Stomach smooth muscle (tissue), 2 donors: ENCODE results near the gene CNGA1.
"Not testable (repeated sequence)": the region's sequence is repeated elsewhere in the genome, so short reads cannot be mapped to it uniquely, and the experiment has no call there.

Experiments
- H3K27ac ChIP-seq: one replicate; pipeline ENCODE4 v1.7.0; 2013; ENCODE audit warnings: mild to moderate bottlenecking, low read length, inconsistent platforms
- H3K27me3 ChIP-seq, 2 donors: one replicate each; pipeline ENCODE4 v1.7.0; 2013; ENCODE audit warnings: low read length in 2 of 2; ENCODE audit not compliant: insufficient read depth in 2 of 2, control insufficient read depth in 1 of 2
- H3K36me3 ChIP-seq, 2 donors: one replicate each; pipeline ENCODE4 v1.7.0; 2013; ENCODE audit warnings: low read length in 2 of 2; ENCODE audit not compliant: control insufficient read depth in 2 of 2, insufficient read depth in 2 of 2
- H3K4me1 ChIP-seq: one replicate; pipeline ENCODE4 v1.7.0; 2013; ENCODE audit warnings: low read length; ENCODE audit not compliant: control insufficient read depth, insufficient read depth
- H3K4me3 ChIP-seq, 2 donors: one replicate each; pipeline ENCODE4 v1.7.0; 2013; ENCODE audit warnings: low read length in 2 of 2
- H3K9ac ChIP-seq, 2 donors: one replicate each; pipeline ENCODE4 v1.7.0; 2013; ENCODE audit warnings: low read length in 2 of 2, mild to moderate bottlenecking in 1 of 2
- H3K9me3 ChIP-seq, 2 donors: one replicate each; pipeline ENCODE4 v1.7.0; 2013; ENCODE audit warnings: low read length in 2 of 2; ENCODE audit not compliant: control insufficient read depth in 2 of 2
- donor health status: healthy.
- donor health status: Pancreatic carcinoma.

The CNGA1 gene

GRCh38 chr4:47930971-47931804 lies 85.3 kb downstream of the CNGA1 start:
- Histone ChIP-seq H3K4me1 (peaks cover 2% of the 10 kb centered on the region), H3K36me3 (no peaks in the 10 kb centered on the region), H3K9ac (no peak overlapping the region), H3K27me3 (peaks cover 4 to 8% of the 10 kb centered on the region in 2 donors), H3K4me3 (no peak overlapping the region), H3K9me3 (no peaks in the 10 kb centered on the region), H3K27ac (no peak overlapping the region)

GRCh38 chr4:47929682-47930201 lies 86.7 kb downstream of the CNGA1 start:
- Histone ChIP-seq H3K4me3 (no peak overlapping the region), H3K36me3 (no peaks in the 10 kb centered on the region), H3K27ac (no peak overlapping the region), H3K9me3 (no peaks in the 10 kb centered on the region), H3K4me1 (peaks cover 2% of the 10 kb centered on the region), H3K9ac (no peak overlapping the region), H3K27me3 (peaks cover 4 to 9% of the 10 kb centered on the region in 2 donors)

- Histone ChIP-seq H3K27me3 (peaks cover 11% of the 10 kb centered on the region in 2 donors), H3K27ac (no peak overlapping the region), H3K4me1 (peaks cover 2% of the 10 kb centered on the region), H3K36me3 (no peaks in the 10 kb centered on the region), H3K9me3 (no peaks in the 10 kb centered on the region), H3K9ac (no peak overlapping the region), H3K4me3 (peak overlapping the region in 1 of 2 donors; percentile 36)
These were observed 89.7 kb downstream of the CNGA1 start for GRCh38 chr4:47926667-47927258.

- H3K36me3 ChIP-seq, H3K4me1 ChIP-seq, H3K4me3 ChIP-seq, H3K9ac ChIP-seq, H3K27ac ChIP-seq, H3K9me3 ChIP-seq: not testable (repeated sequence)
- peaks cover 11% of the 10 kb centered on the region in 2 donors for H3K27me3 ChIP-seq
These were observed 93.2 kb downstream of the CNGA1 start for GRCh38 chr4:47923261-47923608.

GRCh38 chr4:47922436-47923260 lies 93.8 kb downstream of the CNGA1 start:
- H3K36me3 ChIP-seq, H3K9ac ChIP-seq, H3K4me3 ChIP-seq, H3K4me1 ChIP-seq, H3K9me3 ChIP-seq, H3K27ac ChIP-seq: not testable (repeated sequence)
- peaks cover 11% of the 10 kb centered on the region in 2 donors for H3K27me3 ChIP-seq

GRCh38 chr4:47917163-47917562 lies 99.3 kb downstream of the CNGA1 start:
- not testable (repeated sequence) for H3K9ac ChIP-seq, H3K9me3 ChIP-seq, H3K27ac ChIP-seq, H3K36me3 ChIP-seq, H3K4me1 ChIP-seq, H3K4me3 ChIP-seq, H3K27me3 ChIP-seq

GRCh38 chr4:47915378-47915777 lies 101.1 kb downstream of the CNGA1 start:
- no peaks in the 10 kb centered on the region for H3K36me3 ChIP-seq
- H3K4me3 ChIP-seq = no peak overlapping the region
- H3K4me1 ChIP-seq = peaks cover 6% of the 10 kb centered on the region
- no peaks in the 10 kb centered on the region for H3K9me3 ChIP-seq
- no peaks in the 10 kb centered on the region for H3K27me3 ChIP-seq
- no peak overlapping the region for H3K27ac ChIP-seq
- H3K9ac ChIP-seq = no peak overlapping the region

GRCh38 chr4:47914926-47915237 lies 101.6 kb downstream of the CNGA1 start:
- Histone ChIP-seq H3K27me3 (no peaks in the 10 kb centered on the region), H3K9me3 (no peaks in the 10 kb centered on the region), H3K36me3 (no peaks in the 10 kb centered on the region), H3K9ac (peak overlapping the region; percentile 62 to 78), H3K27ac (no peak overlapping the region), H3K4me3 (peak overlapping the region; percentile 89 to 94), H3K4me1 (peaks cover 6% of the 10 kb centered on the region)

GRCh38 chr4:47914220-47914925 lies 102.1 kb downstream of the CNGA1 start, which contains the start of gene NFXL1:
TSS of gene NFXL1 (minus strand) at chr4:47914583. CDS start at chr4:47914203, 380 bp downstream.
- Histone ChIP-seq H3K9ac (peak within 1 kb of the TSS; percentile 84 to 89), H3K9me3 (no peaks in the 10 kb centered on the region), H3K36me3 (no peaks in the 10 kb centered on the region), H3K4me3 (peak within 1 kb of the TSS; percentile 93 to 94), H3K4me1 (peaks cover 6% of the 10 kb centered on the region), H3K27ac (peak within 1 kb of the TSS; percentile 32), H3K27me3 (no peaks in the 10 kb centered on the region)

- Histone ChIP-seq H3K9me3 (no peaks in the 10 kb centered on the region), H3K4me1 (peaks cover 6% of the 10 kb centered on the region), H3K27me3 (no peaks in the 10 kb centered on the region), H3K27ac (peak overlapping the region; percentile 32), H3K36me3 (no peaks in the 10 kb centered on the region), H3K9ac (peak overlapping the region; percentile 84 to 89), H3K4me3 (peak overlapping the region; percentile 93 to 94)
These were observed 102.6 kb downstream of the CNGA1 start for GRCh38 chr4:47913861-47914219.
